IMR-90 (cell line): Measurements from ENCODE around the gene FGGY. TPM values are rescaled to one million over a fixed set of nuclear protein-coding genes. Genes with fewer than 3 reads are reported as not detected.
A peak's percentile ranks its signal among the peaks of the same experiment; 100 is the strongest.

Experiments used
- ATAC-seq: fragments of 200-7000 bp; cut with Tn5 transposase; 2 replicates; pipeline ENCODE4 v1.9.1; 2020; ENCODE audit warnings: low read depth, mild to moderate bottlenecking, moderate library complexity
- BruUV-seq: library from RNA; stranded (reverse); fragments of 400-500 nt; replicated peaks from 2 replicates; lab custom pipeline; 2021; lab: Mats Ljungman, UMichigan
- CTCF ChIA-PET: fragments of 300-600 bp; formaldehyde crosslinking; extraction: SDS; loops from one replicate; lab custom pipeline; 2021; ENCODE audit warnings: antibody characterized with exemption; lab: Yijun Ruan, JAX
- POLR2A ChIA-PET: fragments of 300-600 bp; sonication (Branson Sonifier 250); formaldehyde crosslinking; loops from one replicate; lab custom pipeline; 2022; ENCODE audit warnings: antibody characterized with exemption; ENCODE audit not compliant: unreplicated experiment; lab: Charles Lee
- DNase-seq: peaks from one replicate; pipeline ENCODE4 v3.0.0; 2013
- H2AFZ ChIP-seq: replicated peaks from 2 replicates; pipeline ENCODE3; 2013; ENCODE audit warnings: low read length, mild to moderate bottlenecking; ENCODE audit not compliant: poor library complexity
- H2AK5ac ChIP-seq: 2 replicates; pipeline ENCODE4 v1.6.1; 2013; ENCODE audit warnings: low read depth, low read length, inconsistent platforms
- H2AK9ac ChIP-seq: replicated peaks from 2 replicates; pipeline ENCODE3; 2013; ENCODE audit warnings: mild to moderate bottlenecking, low read depth, low read length, moderate library complexity; ENCODE audit not compliant: poor library complexity
- H2BK120ac ChIP-seq: 2 replicates; pipeline ENCODE4 v1.6.1; 2013; ENCODE audit warnings: low read depth, low read length, inconsistent platforms
- H2BK15ac ChIP-seq: 3 replicates; pipeline ENCODE4 v1.6.1; 2013; ENCODE audit warnings: low read depth, low read length, inconsistent platforms
- H2BK20ac ChIP-seq: 2 replicates; pipeline ENCODE4 v1.6.1; 2013; ENCODE audit warnings: low read depth, mild to moderate bottlenecking, inconsistent platforms, low read length, moderate library complexity
- H2BK5ac ChIP-seq: 2 replicates; pipeline ENCODE4 v1.6.1; 2013; ENCODE audit warnings: mild to moderate bottlenecking, low read depth, low read length, inconsistent platforms; ENCODE audit not compliant: poor library complexity, severe bottlenecking
- H3K14ac ChIP-seq: replicated peaks from 2 replicates; pipeline ENCODE4 v1.6.1; 2013; ENCODE audit warnings: low read depth, low read length, inconsistent platforms
- H3K18ac ChIP-seq: 2 replicates; pipeline ENCODE4 v1.6.1; 2013; ENCODE audit warnings: low read depth, low read length, control low read depth
- H3K23ac ChIP-seq: 2 replicates; pipeline ENCODE4 v1.6.1; 2013; ENCODE audit warnings: low read depth, low read length, inconsistent platforms
- H3K27ac ChIP-seq: 2 replicates; pipeline ENCODE4 v1.5.1; 2013; ENCODE audit warnings: mild to moderate bottlenecking, control low read depth, low read length; ENCODE audit not compliant: insufficient read depth
- H3K27me3 ChIP-seq: 2 replicates; pipeline ENCODE4 v1.6.1; 2013; ENCODE audit warnings: low read length; ENCODE audit not compliant: control insufficient read depth, insufficient read depth
- H3K36me3 ChIP-seq: 2 replicates; pipeline ENCODE4 v1.6.1; 2013; ENCODE audit warnings: low read length, mixed read lengths; ENCODE audit not compliant: control insufficient read depth, insufficient read depth
- H3K4ac ChIP-seq: 2 replicates; pipeline ENCODE4 v1.6.1; 2013; ENCODE audit warnings: low read depth, low read length, inconsistent platforms
- H3K4me1 ChIP-seq: 2 replicates; pipeline ENCODE4 v1.6.1; 2013; ENCODE audit warnings: low read length, mixed read lengths; ENCODE audit not compliant: control insufficient read depth, insufficient read depth
- H3K4me2 ChIP-seq: 2 replicates; pipeline ENCODE4 v1.6.1; 2013; ENCODE audit warnings: low read depth, mild to moderate bottlenecking, control low read depth, low read length, moderate library complexity
- H3K4me3 ChIP-seq: 2 replicates; pipeline ENCODE4 v1.5.1; 2013; ENCODE audit warnings: low read depth, mild to moderate bottlenecking, control low read depth, low read length, moderate library complexity; ENCODE audit not compliant: insufficient read depth
- H3K56ac ChIP-seq: 2 replicates; pipeline ENCODE4 v1.6.1; 2013; ENCODE audit warnings: low read length, inconsistent platforms; ENCODE audit not compliant: insufficient read depth; ENCODE audit errors: extremely low read depth
- H3K79me1 ChIP-seq, 2 experiments: 2 replicates each; pipeline ENCODE4 v1.6.1; 2013; ENCODE audit warnings: low read length in 2 of 2, inconsistent platforms in 1 of 2, low read depth in 1 of 2
- H3K9ac ChIP-seq: 2 replicates; pipeline ENCODE4 v1.6.1; 2013; ENCODE audit warnings: low read depth, low read length, control low read depth
- H3K9me1 ChIP-seq: 2 replicates; pipeline ENCODE4 v1.6.1; 2013; ENCODE audit warnings: low read length, inconsistent platforms; ENCODE audit not compliant: insufficient read depth
- H3K9me3 ChIP-seq: 2 replicates; pipeline ENCODE4 v1.6.1; 2013; ENCODE audit warnings: low read length; ENCODE audit not compliant: control insufficient read depth, insufficient read depth
- H4K20me1 ChIP-seq: 2 replicates; pipeline ENCODE4 v1.6.1; 2013; ENCODE audit warnings: low read length, inconsistent platforms; ENCODE audit not compliant: insufficient read depth
- H4K5ac ChIP-seq: 2 replicates; pipeline ENCODE4 v1.6.1; 2013; ENCODE audit warnings: mild to moderate bottlenecking, low read depth, low read length, control low read depth
- H4K8ac ChIP-seq, 2 experiments: 2 replicates each; pipeline ENCODE4 v1.6.1; 2013; ENCODE audit warnings: low read depth in 2 of 2, low read length in 2 of 2, control low read depth in 1 of 2, inconsistent platforms in 1 of 2
- H4K91ac ChIP-seq: 2 replicates; pipeline ENCODE4 v1.6.1; 2013; ENCODE audit warnings: low read depth, low read length, inconsistent platforms; ENCODE audit not compliant: insufficient read depth
- CEBPB ChIP-seq: IDR thresholded peaks from 2 replicates; pipeline ENCODE4 v1.6.1; 2012; ENCODE audit warnings: low read depth, low read length, improper control_type of control experiment
- CTCF ChIP-seq: conservative IDR thresholded peaks from 2 replicates; pipeline ENCODE4 v1.5.1; 2012; ENCODE audit warnings: mild to moderate bottlenecking, low read depth, low read length, improper control_type of control experiment
- RAD21 ChIP-seq: IDR thresholded peaks from 2 replicates; pipeline ENCODE4 v1.6.1; 2012; ENCODE audit warnings: low read length, improper control_type of control experiment
- SMC3 ChIP-seq: fragments of 150-350 bp; IDR thresholded peaks from 2 replicates; pipeline ENCODE4 v1.6.1; 2016; ENCODE audit warnings: low read depth, mild to moderate bottlenecking, antibody characterized with exemption, low read length, moderate library complexity
- WGBS, 2 experiments: methylation state at CpG; one replicate each; pipeline versions ENCODE4 v1.1.5 to v1.1.7; 2013; ENCODE audit warnings: missing lambda C conversion rate in 2 of 2; ENCODE audit not compliant: insufficient read length in 1 of 2; ENCODE audit errors: extremely low coverage in 2 of 2; 5-methylcytosine and 5-hydroxymethylcytosine counted together
- dilution Hi-C: fragments of 300-500 bp; cut with HindIII; formaldehyde crosslinking; loops from one replicate; pipeline ENCODE4 v1.14.3; 2018; ENCODE audit warnings: low sequenced_read_pairs; ENCODE audit not compliant: unreplicated experiment
- in situ Hi-C: fragments of 300-500 bp; cut with MboI; formaldehyde crosslinking; loops from 3 replicates; pipeline ENCODE4 v1.14.3; 2019; ENCODE audit warnings: low sequenced_read_pairs, inconsistent platforms, mixed read lengths
- intact Hi-C: fragments of 100-400 bp; cut with micrococcal nuclease; formaldehyde crosslinking; loops from 2 replicates; pipeline ENCODE4 v1.10.0; 2022
- polyA plus RNA-seq, 3 experiments: library from polyadenylated mRNA; depleted of rRNA; stranded (reverse); fragments of >200 nt; gene quantifications; 2 replicates each; pipeline ENCODE4 v1.2.3, GENCODE V29; 2012; ENCODE audit warnings: low replicate concordance in 1 of 3
- total RNA-seq: library from RNA; depleted of rRNA; stranded (reverse); fragments of >200 nt; gene quantifications from 2 replicates; pipeline ENCODE4 v1.2.3, GENCODE V29; 2012

FGGY gene
- total and polyA plus RNA-seq, 2 of the 4 experiments (the other 2 are of a cell fraction): 5.6 to 14.0 TPM

GRCh38 chr1:59290193-59290949, 6.5 kb upstream of the FGGY start:
- POLR2A ChIA-PET: no interaction called here
- intact Hi-C loops: loop anchor here (10.0 kb wide), 1 partner anchor 216 kb away; no protein-coding TSS in a partner anchor
- TF ChIP-seq RAD21: peak; percentile 33; the same call in 1 of the 2 replicates
- peak; percentile 20; the same call in 1 of the 2 replicates for TF ChIP-seq SMC3
- peak; percentile 38 for TF ChIP-seq CTCF
- TF ChIP-seq CEBPB: no peak

More at GRCh38 chr1:59290193-59290949, 6.5 kb upstream of the FGGY start:
- no peak overlapping the region for H2AFZ ChIP-seq
- no peaks in the 10 kb centered on the region for H3K79me1 ChIP-seq
- peak overlapping the region; percentile 2; the same call in 1 of the 2 replicates for H2BK120ac ChIP-seq
- no TSS peak for BruUV-seq
- H2BK20ac ChIP-seq: no peak overlapping the region
- DNase-seq (peak; percentile 52), ATAC-seq (peak; percentile 37; the same call in 1 of the 2 replicates)
- no peak overlapping the region for H3K27ac ChIP-seq
- no peak overlapping the region for H2BK5ac ChIP-seq
- 80% methylated on average over 1 of the region's 9 CpGs; no CpG with 5 or more reads in 1 of the 2 experiments for WGBS, 2 experiments
- no peak overlapping the region for H3K9ac ChIP-seq
- H3K18ac ChIP-seq: no peak overlapping the region
- no peak overlapping the region for H3K14ac ChIP-seq
- no peaks in the 10 kb centered on the region for H3K27me3 ChIP-seq
- H3K9me3 ChIP-seq: no peaks in the 10 kb centered on the region
- H2BK15ac ChIP-seq: peak overlapping the region; percentile 2; the same call in 1 of the 3 replicates
- no peak overlapping the region; the same call in 1 of the 2 replicates for H3K4ac ChIP-seq
- H4K20me1 ChIP-seq: no peaks in the 10 kb centered on the region
- no peak overlapping the region for H4K8ac ChIP-seq
- no peak overlapping the region for H2AK5ac ChIP-seq
- CTCF ChIA-PET: no interaction called here
- in situ Hi-C loops: loop anchor here (25.0 kb wide), 1 partner anchor 503 kb away; the partner anchor contains the start of gene JUN
- no peak overlapping the region for H3K56ac ChIP-seq
- peaks cover 2% of the 10 kb centered on the region for H3K4me1 ChIP-seq
- H4K91ac ChIP-seq: 0 out of 2 replicates have a peak overlapping the region, but pooled peaks have one; percentile 18
- H3K9me1 ChIP-seq: no peaks in the 10 kb centered on the region; the same call in none of the 2 replicates
- H2AK9ac ChIP-seq: peak overlapping the region; percentile 15
- no peak overlapping the region for H3K4me2 ChIP-seq
- H3K4me3 ChIP-seq: no peak overlapping the region
- H4K5ac ChIP-seq: no peak overlapping the region
- H3K36me3 ChIP-seq: no peaks in the 10 kb centered on the region
- dilution Hi-C loops: no loop called here
- H3K23ac ChIP-seq: no peak overlapping the region
